Nephron progenitor cell (in vitro differentiated cells): ENCODE measurements around the gene ANGPTL2.

Source experiments
- DNase-seq: peaks from one replicate; pipeline ENCODE4 v3.0.0; 2021
- H3K27ac Mint-ChIP-seq: 2 replicates; pipeline ENCODE4 v1.8.0; 2021; ENCODE audit warnings: mild to moderate bottlenecking, moderate library complexity, mixed read lengths
- H3K27me3 Mint-ChIP-seq: 2 replicates; pipeline ENCODE4 v1.8.0; 2021; ENCODE audit warnings: mild to moderate bottlenecking, low read depth, mixed read lengths; ENCODE audit not compliant: poor library complexity
- H3K36me3 Mint-ChIP-seq: 2 replicates; pipeline ENCODE4 v1.8.0; 2021; ENCODE audit warnings: low read depth, mixed read lengths
- H3K4me1 Mint-ChIP-seq: 2 replicates; pipeline ENCODE4 v1.8.0; 2021; ENCODE audit warnings: mixed read lengths
- H3K4me3 Mint-ChIP-seq: 2 replicates; pipeline ENCODE4 v1.8.0; 2021; ENCODE audit warnings: mild to moderate bottlenecking, moderate library complexity, mixed read lengths
- H3K9me3 Mint-ChIP-seq: 2 replicates; pipeline ENCODE4 v1.8.0; 2021; ENCODE audit warnings: mild to moderate bottlenecking, moderate library complexity, mixed read lengths
- TF ChIP-seq, protein P1 (sequence below): fragments of 200-600 bp; sonication (generic); IDR thresholded peaks from 2 replicates; pipeline ENCODE4 v1.5.0; 2021; ENCODE audit warnings: antibody characterized with exemption

The ANGPTL2 gene

DNA sequence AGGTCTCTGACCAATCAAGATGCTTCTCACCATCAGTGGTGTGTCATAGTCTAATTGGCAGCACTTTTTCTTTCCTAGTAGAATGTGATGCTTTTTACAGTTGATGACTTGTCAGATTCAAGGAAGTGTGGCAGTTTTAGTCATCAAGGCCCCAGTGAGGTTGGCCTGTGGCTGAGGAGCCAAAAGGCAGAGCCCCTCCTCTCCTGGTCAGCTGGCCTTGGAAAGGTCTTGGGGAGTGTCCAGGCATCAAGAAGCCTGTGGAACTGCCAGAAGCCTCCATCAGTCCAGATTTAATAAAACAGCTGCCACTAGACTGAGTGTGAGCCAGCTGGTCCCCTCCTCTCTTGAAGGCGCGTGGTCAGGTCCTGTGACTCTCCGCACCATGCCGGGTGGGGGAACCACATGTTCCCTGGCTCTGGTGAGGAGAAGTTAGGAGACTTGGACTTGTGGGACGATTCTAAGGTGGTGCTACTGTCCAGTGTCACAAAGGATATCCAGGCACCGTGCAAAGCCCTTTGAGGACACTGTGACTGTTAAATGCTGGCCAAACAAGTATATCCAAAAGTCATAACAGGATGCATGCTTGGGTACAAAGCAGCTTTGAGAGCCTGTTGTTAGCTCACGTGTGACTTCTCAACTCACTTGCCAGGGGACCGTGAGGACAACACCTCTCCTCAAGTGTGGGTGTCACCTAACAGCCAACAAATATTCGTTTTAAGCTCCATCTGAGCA is 6.1 kb upstream of the ANGPTL2 start:
- H3K27me3 Mint-ChIP-seq, result peaks cover 2% of the 10 kb centered on the region
- no peaks in the 10 kb centered on the region for H3K36me3 Mint-ChIP-seq
- DNase-seq, result no peak
- peaks cover 42% of the 10 kb centered on the region for H3K4me1 Mint-ChIP-seq
- TF ChIP-seq, protein P1, sequence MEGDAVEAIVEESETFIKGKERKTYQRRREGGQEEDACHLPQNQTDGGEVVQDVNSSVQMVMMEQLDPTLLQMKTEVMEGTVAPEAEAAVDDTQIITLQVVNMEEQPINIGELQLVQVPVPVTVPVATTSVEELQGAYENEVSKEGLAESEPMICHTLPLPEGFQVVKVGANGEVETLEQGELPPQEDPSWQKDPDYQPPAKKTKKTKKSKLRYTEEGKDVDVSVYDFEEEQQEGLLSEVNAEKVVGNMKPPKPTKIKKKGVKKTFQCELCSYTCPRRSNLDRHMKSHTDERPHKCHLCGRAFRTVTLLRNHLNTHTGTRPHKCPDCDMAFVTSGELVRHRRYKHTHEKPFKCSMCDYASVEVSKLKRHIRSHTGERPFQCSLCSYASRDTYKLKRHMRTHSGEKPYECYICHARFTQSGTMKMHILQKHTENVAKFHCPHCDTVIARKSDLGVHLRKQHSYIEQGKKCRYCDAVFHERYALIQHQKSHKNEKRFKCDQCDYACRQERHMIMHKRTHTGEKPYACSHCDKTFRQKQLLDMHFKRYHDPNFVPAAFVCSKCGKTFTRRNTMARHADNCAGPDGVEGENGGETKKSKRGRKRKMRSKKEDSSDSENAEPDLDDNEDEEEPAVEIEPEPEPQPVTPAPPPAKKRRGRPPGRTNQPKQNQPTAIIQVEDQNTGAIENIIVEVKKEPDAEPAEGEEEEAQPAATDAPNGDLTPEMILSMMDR, result no peak
- H3K27ac Mint-ChIP-seq, result no peak overlapping the region
- no peak overlapping the region for H3K4me3 Mint-ChIP-seq
- H3K9me3 Mint-ChIP-seq, result no peaks in the 10 kb centered on the region

DNA sequence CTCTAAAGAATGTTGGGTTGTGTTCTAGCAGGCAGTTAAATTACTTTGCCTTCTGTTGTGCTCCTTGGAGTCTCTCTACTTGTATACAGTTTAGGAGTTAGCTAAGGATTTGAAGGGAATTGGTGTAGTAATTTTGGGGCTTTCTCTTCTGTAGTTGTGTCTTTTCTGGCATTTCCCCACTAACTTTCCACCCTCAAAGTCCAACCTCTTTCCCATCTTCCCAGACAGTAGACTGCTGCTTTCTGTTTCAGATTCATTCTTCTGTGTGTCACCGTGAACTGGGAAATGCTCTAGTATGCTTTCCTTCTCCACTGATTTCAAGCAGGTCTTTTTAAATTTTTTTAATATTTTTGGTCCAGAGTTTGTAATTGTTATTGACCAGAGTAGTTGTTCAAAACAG is 4.5 kb upstream of the ANGPTL2 start:
- no peak for DNase-seq
- Mint-ChIP-seq H3K4me3 (no peak overlapping the region), H3K36me3 (no peaks in the 10 kb centered on the region), H3K27ac (no peak overlapping the region), H3K27me3 (peaks cover 3% of the 10 kb centered on the region), H3K4me1 (peaks cover 39% of the 10 kb centered on the region), H3K9me3 (no peaks in the 10 kb centered on the region)
- TF ChIP-seq, protein P1, result no peak

DNA sequence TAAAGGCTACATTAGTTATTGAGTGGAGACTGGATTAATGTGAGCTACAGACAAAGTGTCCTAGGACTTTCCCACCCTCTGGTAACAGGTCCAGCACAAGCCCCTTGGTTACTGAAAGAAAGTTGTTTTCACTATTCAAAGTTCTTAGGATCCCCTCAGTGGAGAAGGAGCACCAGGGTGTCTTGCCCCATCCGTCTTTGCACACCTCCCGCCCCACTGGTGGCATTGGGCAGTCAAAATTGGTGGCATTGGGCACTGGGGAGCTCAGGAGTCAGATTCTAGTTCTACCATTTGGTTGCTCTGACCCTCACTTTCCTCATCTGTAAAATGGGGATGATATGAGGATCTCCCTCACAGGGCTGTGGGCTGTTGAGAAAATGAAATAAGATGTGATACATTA is 2.4 kb upstream of the ANGPTL2 start:
- Mint-ChIP-seq H3K27me3 (peaks cover 3% of the 10 kb centered on the region), H3K27ac (no peak overlapping the region), H3K9me3 (no peaks in the 10 kb centered on the region), H3K4me1 (peaks cover 40% of the 10 kb centered on the region), H3K4me3 (no peak overlapping the region), H3K36me3 (no peaks in the 10 kb centered on the region)
- no peak for DNase-seq
- TF ChIP-seq, protein P1, result no peak

DNA sequence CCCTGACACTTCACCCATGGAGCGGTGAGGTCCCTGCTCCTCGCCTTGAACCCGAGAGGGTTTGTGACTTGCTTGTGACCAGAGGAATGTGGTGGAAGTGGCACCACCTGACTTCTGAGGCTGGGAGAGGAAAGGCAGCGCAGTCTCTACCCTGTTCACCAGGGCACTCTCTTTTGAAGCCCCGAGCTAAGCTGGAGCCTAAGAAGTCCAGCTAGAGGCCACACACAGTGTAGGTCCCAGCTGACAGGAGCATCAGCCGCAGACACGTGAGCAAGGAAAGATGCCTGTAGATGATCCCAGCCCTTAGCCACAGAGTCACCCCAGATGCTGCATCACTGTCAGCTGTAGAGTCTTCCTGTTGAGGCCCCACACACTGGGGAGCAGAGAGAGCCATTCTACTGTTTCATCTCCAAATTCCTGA is 1.7 kb upstream of the ANGPTL2 start:
- H3K27ac Mint-ChIP-seq, result no peak overlapping the region
- no peak for DNase-seq
- H3K4me1 Mint-ChIP-seq, result peaks cover 44% of the 10 kb centered on the region
- no peaks in the 10 kb centered on the region for H3K9me3 Mint-ChIP-seq
- TF ChIP-seq, protein P1, result no peak
- no peak overlapping the region for H3K4me3 Mint-ChIP-seq
- no peaks in the 10 kb centered on the region for H3K36me3 Mint-ChIP-seq
- H3K27me3 Mint-ChIP-seq, result peaks cover 3% of the 10 kb centered on the region

DNA sequence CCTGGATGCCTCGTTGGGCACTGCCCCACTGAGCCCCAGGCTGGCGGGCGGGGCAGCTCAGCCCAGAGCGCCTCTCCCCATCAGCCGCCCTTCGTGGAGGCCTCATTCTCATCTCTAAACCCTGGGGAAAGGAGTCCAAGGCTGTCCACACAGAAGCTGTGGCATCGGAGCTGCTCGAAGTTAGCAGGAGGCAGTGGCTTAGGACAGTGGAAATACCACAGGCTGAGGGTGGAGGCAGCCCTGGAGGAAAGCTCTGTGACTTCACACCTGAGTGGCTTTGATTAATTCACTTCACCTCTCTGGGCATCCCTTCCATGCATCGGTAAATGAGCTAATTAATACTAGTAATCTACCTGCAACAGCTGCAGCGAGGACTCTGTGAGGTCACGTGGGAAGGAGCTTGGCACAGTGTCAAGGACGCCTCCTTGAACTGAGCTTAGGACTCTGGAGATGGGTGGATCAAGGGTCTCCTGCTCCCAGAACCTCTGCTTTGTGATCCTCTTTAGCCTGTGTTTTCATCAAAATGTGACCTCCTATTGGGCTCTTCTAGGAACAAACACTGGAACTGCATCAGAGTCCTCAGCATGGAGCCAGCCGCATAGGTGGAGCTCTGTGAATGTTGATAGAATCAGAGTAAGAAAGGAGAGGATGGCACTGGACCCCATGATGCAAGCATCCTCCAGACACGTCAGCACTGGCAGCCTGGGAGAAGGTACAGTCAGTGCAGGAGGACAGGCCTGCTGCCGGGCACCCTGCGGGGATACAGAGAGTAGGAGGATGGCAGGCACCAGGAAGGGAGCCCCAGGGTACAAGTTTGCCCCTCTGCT is 842 bp upstream of the ANGPTL2 start:
- TF ChIP-seq, protein P1, result no peak
- H3K9me3 Mint-ChIP-seq, result no peaks in the 10 kb centered on the region
- H3K4me1 Mint-ChIP-seq, result peaks cover 53% of the 10 kb centered on the region
- H3K4me3 Mint-ChIP-seq, result peak overlapping the region; percentile 70
- H3K27ac Mint-ChIP-seq, result no peak overlapping the region
- H3K27me3 Mint-ChIP-seq, result peaks cover 3% of the 10 kb centered on the region
- H3K36me3 Mint-ChIP-seq, result no peaks in the 10 kb centered on the region
- no peak for DNase-seq
